NCI-H226 (cell line): Measurements from ENCODE around the gene DBN1.

Source experiments
- DNase-seq: peaks from one replicate; pipeline ENCODE4 v3.0.0-alpha.2; 2015

Gene DBN1

GRCh38 chr5:177473443-177474001 lies at the start of gene DBN1:
TSS of gene DBN1 (minus strand) at chr5:177473634. CDS start at chr5:177473521, 113 bp downstream.
- DNase-seq, result peak; percentile 36

- no peak for DNase-seq
Measured at GRCh38 chr5:177520916-177521513, 47.6 kb upstream of the DBN1 start.

- DNase-seq, result no peak
Measured at GRCh38 chr5:177520271-177520670, 46.8 kb upstream of the DBN1 start.

GRCh38 chr5:177519463-177520235 lies 46.2 kb upstream of the DBN1 start:
- no peak for DNase-seq

GRCh38 chr5:177516601-177517568 lies 43.5 kb upstream of the DBN1 start, which contains the start of gene DDX41:
TSS of gene DDX41 (minus strand) at chr5:177516961. CDS start at chr5:177516945, 16 bp downstream.
- DNase-seq, result peak; percentile 99

GRCh38 chr5:177515580-177515979 lies 42.1 kb upstream of the DBN1 start:
- no peak for DNase-seq

- no peak for DNase-seq
Measured at GRCh38 chr5:177514541-177514940, 41.1 kb upstream of the DBN1 start.

GRCh38 chr5:177513500-177513899 lies 40.1 kb upstream of the DBN1 start:
- DNase-seq, result no peak

- no peak for DNase-seq
Measured at GRCh38 chr5:177512736-177513380, 39.4 kb upstream of the DBN1 start.

GRCh38 chr5:177511796-177512675 lies 38.6 kb upstream of the DBN1 start:
- DNase-seq, result no peak

- no peak for DNase-seq
Measured at GRCh38 chr5:177511181-177511580, 37.7 kb upstream of the DBN1 start.

- no peak for DNase-seq
Measured at GRCh38 chr5:177510567-177511053, 37.2 kb upstream of the DBN1 start.

- no peak for DNase-seq
Measured at GRCh38 chr5:177509991-177510566, 36.6 kb upstream of the DBN1 start.

- no peak for DNase-seq
Measured at GRCh38 chr5:177509381-177509951, 36.0 kb upstream of the DBN1 start, which contains the start of gene DOK3. TSS of gene DOK3 (minus strand) at chr5:177509826. CDS start at chr5:177509540, 286 bp downstream.

- no peak for DNase-seq
Measured at GRCh38 chr5:177508837-177509236, 35.4 kb upstream of the DBN1 start.

GRCh38 chr5:177508221-177508611 lies 34.8 kb upstream of the DBN1 start:
- no peak for DNase-seq

GRCh38 chr5:177507596-177508220 lies 34.3 kb upstream of the DBN1 start:
- no peak for DNase-seq

GRCh38 chr5:177507165-177507564 lies 33.7 kb upstream of the DBN1 start:
- DNase-seq, result no peak

- DNase-seq, result no peak
Measured at GRCh38 chr5:177505075-177505474, 31.6 kb upstream of the DBN1 start.
